Karpas-422 (cell line): ENCODE results near the gene CROCC2. TPM values are rescaled to one million over a fixed set of nuclear protein-coding genes. Genes with fewer than 3 reads are reported as not detected.

Source experiments
- DNase-seq: peaks from one replicate; pipeline ENCODE4 v3.0.0-alpha.2; 2015
- H2AFZ ChIP-seq: fragments of 200-600 bp; sonication (generic); 2 replicates; pipeline ENCODE4 v1.6.1; 2014; ENCODE audit warnings: antibody characterized with exemption, low read length, mixed read lengths
- H3K27ac ChIP-seq: fragments of 200-600 bp; sonication (generic); 2 replicates; pipeline ENCODE4 v1.5.1; 2014; ENCODE audit warnings: mild to moderate bottlenecking, low read length, moderate library complexity
- H3K27me3 ChIP-seq: fragments of 200-600 bp; sonication (generic); 2 replicates; pipeline ENCODE4 v1.6.1; 2014; ENCODE audit warnings: low read length, mixed read lengths
- H3K36me3 ChIP-seq: fragments of 200-600 bp; sonication (generic); 2 replicates; pipeline ENCODE4 v1.6.1; 2014; ENCODE audit warnings: low read length, mixed read lengths; ENCODE audit not compliant: insufficient read depth
- H3K4me1 ChIP-seq: fragments of 200-600 bp; sonication (generic); 2 replicates; pipeline ENCODE4 v1.6.1; 2014; ENCODE audit warnings: mild to moderate bottlenecking, low read length, mixed read lengths
- H3K4me2 ChIP-seq: fragments of 200-600 bp; sonication (generic); 2 replicates; pipeline ENCODE4 v1.6.1; 2014; ENCODE audit warnings: low read length, low read depth, mild to moderate bottlenecking; ENCODE audit not compliant: poor library complexity, severe bottlenecking
- H3K4me3 ChIP-seq: fragments of 200-600 bp; sonication (generic); 2 replicates; pipeline ENCODE4 v1.5.1; 2014; ENCODE audit warnings: mild to moderate bottlenecking, antibody characterized with exemption, low read length, mixed read lengths
- H3K79me2 ChIP-seq: fragments of 200-600 bp; sonication (generic); 2 replicates; pipeline ENCODE4 v1.6.1; 2014; ENCODE audit warnings: mild to moderate bottlenecking, low read length, mixed read lengths
- H3K9ac ChIP-seq: fragments of 200-600 bp; sonication (generic); 2 replicates; pipeline ENCODE4 v1.6.0; 2014; ENCODE audit warnings: low read length
- H3K9me2 ChIP-seq: fragments of 200-600 bp; sonication (generic), shearing (Covaris generic); replicated peaks from 2 replicates; pipeline ENCODE4 v1.6.0; 2014; ENCODE audit warnings: mild to moderate bottlenecking, low read length, moderate library complexity; ENCODE audit not compliant: insufficient read depth
- H3K9me3 ChIP-seq: fragments of 300-700, 200-600 bp; sonication (generic); 2 replicates; pipeline ENCODE4 v1.6.1; 2014; ENCODE audit warnings: low read length, mixed read lengths
- H4K20me1 ChIP-seq: fragments of 200-600 bp; sonication (generic); 2 replicates; pipeline ENCODE4 v1.6.1; 2014; ENCODE audit warnings: mild to moderate bottlenecking, antibody characterized with exemption, low read length, low read depth; ENCODE audit not compliant: insufficient read depth
- total RNA-seq: library from RNA; depleted of rRNA; stranded (reverse); fragments of >200 nt; shearing (Covaris generic); gene quantifications from 2 replicates; pipeline ENCODE4 v1.2.3, GENCODE V29; 2014; ENCODE audit warnings: low replicate concordance

CROCC2 gene
- total RNA-seq, 1 experiment from 2014 or later, result not detected

DNA sequence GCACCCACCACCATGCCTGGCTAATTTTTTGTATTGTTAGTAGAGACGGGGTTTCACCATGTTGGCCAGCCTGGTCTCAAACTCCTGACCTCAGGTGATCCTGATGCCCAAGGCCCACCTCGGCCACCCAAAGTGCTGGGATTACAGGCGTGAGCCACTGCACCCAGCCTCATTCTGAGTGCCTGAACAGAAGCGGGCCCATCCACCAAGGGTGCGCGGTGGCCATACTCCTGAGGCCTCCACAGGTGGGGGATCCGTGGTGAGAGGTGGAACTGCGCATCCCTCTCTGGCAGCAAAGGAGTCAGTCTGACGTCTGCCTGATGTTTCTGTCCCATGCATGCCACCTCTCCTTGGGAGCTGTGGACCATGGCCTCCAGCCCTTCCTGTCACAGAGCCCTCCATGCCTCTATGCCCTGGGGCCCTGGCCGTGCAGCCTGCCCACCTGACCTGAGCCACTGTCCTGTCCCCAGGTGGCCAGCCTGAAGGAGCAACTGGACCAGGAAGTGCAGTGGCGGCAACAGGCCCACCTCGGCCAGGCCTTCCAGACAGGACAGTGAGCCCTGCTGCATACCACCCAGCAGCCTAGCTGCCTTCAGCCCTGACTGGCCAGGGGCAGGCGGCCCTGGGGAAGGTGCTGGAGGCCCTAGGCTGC, 84.7 kb downstream of the CROCC2 start:
- no peaks in the 10 kb centered on the region for H3K9me3 ChIP-seq
- H4K20me1 ChIP-seq, result no peaks in the 10 kb centered on the region
- H3K27ac ChIP-seq, result no peak overlapping the region
- no peaks in the 10 kb centered on the region for H3K36me3 ChIP-seq
- no peak overlapping the region for H2AFZ ChIP-seq
- no peak for DNase-seq
- H3K9ac ChIP-seq, result no peak overlapping the region
- H3K4me3 ChIP-seq, result no peak overlapping the region
- no peaks in the 10 kb centered on the region for H3K79me2 ChIP-seq
- no peaks in the 10 kb centered on the region for H3K9me2 ChIP-seq
- H3K27me3 ChIP-seq, result no peaks in the 10 kb centered on the region
- no peaks in the 10 kb centered on the region for H3K4me1 ChIP-seq
- no peak overlapping the region for H3K4me2 ChIP-seq

DNA sequence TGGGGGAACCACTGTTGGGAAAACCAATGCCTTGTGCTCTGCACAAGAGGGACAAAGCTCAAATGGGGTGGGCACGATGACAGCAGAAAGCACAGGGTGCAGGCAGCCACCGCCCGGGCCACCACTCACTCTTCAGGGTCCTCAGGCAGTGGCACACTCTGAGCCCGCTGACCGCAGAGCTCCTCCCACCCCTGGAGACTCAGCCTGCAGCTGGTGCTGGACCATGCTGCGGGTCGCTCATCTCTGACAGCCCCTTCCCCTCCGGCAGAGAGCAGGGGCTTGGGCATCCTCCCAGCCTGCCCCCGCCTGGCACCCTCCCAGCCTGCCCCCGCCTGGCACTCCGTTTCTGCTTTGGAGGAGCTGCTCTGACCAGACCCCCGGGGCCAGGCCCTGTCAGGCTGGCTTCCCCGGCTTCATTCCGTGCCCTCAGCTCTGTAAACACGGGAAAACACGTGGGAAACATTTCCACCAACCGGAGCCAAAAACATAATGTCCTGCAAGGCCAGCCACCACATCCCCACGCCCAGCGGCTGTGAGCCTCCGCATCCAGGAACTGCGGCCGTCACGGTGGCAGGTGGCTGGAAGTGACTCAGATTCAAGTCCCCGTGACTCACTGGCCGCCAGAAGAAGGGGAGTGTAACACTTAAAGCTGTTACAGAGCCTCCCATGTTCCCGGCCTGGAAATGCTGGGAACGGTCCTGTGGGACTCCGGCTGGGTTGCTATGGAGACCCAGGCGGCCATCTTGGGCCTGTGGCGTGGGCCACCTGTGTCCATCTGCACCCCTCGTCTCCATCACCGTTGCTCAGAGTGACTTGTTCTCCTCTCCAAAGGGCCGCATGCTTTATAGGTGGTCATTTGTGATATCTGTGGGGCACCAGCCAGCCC, 85.5 kb downstream of the CROCC2 start:
- no peak overlapping the region for H3K4me2 ChIP-seq
- H4K20me1 ChIP-seq, result no peaks in the 10 kb centered on the region
- no peaks in the 10 kb centered on the region for H3K27me3 ChIP-seq
- H3K4me3 ChIP-seq, result no peak overlapping the region
- no peak overlapping the region for H3K27ac ChIP-seq
- no peaks in the 10 kb centered on the region for H3K36me3 ChIP-seq
- DNase-seq, result no peak
- no peaks in the 10 kb centered on the region for H3K79me2 ChIP-seq
- no peak overlapping the region for H2AFZ ChIP-seq
- no peak overlapping the region for H3K9ac ChIP-seq
- no peaks in the 10 kb centered on the region for H3K9me2 ChIP-seq
- no peaks in the 10 kb centered on the region for H3K4me1 ChIP-seq
- H3K9me3 ChIP-seq, result no peaks in the 10 kb centered on the region

DNA sequence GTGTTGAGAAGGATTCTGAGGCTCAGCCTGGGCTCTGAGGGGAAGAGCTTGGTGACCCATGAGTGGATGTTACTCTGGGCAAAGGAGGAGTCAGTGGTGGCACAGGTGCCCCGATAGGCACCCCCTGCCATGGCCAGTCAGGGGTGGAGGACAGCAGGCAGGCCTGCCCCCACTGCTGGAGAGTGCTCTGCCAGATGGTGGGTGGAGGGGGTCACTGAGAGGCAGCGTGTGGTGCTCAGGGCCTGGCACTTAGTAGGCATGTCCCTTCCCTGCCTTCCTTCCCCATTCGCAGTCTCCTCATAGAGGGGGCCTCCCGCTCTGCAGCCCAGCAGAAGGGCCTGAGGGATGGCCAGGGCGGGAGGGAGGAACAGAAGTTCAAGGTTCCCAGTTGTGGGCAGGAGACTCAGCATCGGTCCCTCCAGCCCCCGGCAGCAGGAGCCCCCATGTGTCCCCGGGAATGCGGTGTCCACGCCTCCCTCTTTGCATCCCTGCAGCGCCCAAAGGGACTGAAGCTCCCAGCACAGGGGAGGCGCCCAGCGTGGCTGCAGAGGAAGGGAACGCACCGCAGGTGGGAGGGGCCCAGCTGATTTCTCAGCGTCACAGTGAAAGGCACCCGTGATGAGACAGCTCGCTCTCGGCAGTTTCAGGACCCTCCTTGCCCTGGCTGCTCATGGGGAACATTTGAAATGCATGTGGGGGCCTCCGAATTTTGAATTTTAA, 86.6 kb downstream of the CROCC2 start:
- H3K4me1 ChIP-seq, result no peaks in the 10 kb centered on the region
- H3K4me3 ChIP-seq, result no peak overlapping the region
- H3K9me3 ChIP-seq, result no peaks in the 10 kb centered on the region
- no peak overlapping the region for H3K4me2 ChIP-seq
- no peak for DNase-seq
- no peak overlapping the region for H2AFZ ChIP-seq
- no peaks in the 10 kb centered on the region for H3K79me2 ChIP-seq
- H3K36me3 ChIP-seq, result no peaks in the 10 kb centered on the region
- H3K27ac ChIP-seq, result no peak overlapping the region
- no peaks in the 10 kb centered on the region for H3K9me2 ChIP-seq
- H3K27me3 ChIP-seq, result no peaks in the 10 kb centered on the region
- no peaks in the 10 kb centered on the region for H4K20me1 ChIP-seq
- H3K9ac ChIP-seq, result no peak overlapping the region

DNA sequence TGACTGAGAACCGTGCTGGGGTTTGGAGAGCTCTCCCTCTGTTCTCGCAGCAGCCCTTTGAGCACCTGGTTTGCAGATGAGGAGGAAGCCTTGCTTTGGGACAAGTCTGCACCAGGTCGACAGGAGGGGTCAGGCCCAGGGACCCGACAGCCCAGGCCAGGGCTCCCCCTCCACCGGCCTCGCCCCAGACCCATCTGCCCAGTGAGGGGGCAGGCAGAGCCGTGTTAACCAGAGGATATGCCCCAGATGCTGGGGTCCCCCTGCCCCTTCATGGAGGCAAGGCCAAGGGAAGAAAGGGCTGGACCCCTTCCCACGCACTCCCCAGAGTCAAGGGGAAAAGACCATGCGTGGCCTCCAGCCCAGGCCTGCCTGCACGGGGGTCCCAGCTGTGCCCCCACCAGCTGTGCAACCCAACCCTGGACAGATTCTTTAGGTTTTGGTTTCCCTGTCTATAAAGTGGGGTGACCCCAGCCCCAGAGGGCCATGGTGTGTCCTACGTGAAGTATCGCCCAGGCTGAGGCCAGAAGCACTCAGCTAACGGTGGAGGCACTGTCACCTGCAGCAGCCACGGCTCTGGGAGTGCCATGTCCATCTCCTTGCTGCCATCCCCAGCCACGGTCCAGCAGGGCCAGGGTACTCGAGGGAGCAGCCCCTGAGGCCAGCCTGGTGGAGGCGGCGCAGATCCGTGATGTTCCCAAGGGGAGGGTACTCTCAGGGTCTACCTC, 87.5 kb downstream of the CROCC2 start:
- H3K4me1 ChIP-seq, result no peaks in the 10 kb centered on the region
- no peaks in the 10 kb centered on the region for H3K27me3 ChIP-seq
- no peaks in the 10 kb centered on the region for H3K9me2 ChIP-seq
- H3K27ac ChIP-seq, result no peak overlapping the region
- H3K36me3 ChIP-seq, result no peaks in the 10 kb centered on the region
- no peak overlapping the region for H3K9ac ChIP-seq
- no peaks in the 10 kb centered on the region for H3K79me2 ChIP-seq
- no peak overlapping the region for H3K4me2 ChIP-seq
- H3K4me3 ChIP-seq, result no peak overlapping the region
- H2AFZ ChIP-seq, result no peak overlapping the region
- H3K9me3 ChIP-seq, result no peaks in the 10 kb centered on the region
- no peaks in the 10 kb centered on the region for H4K20me1 ChIP-seq
- no peak for DNase-seq

DNA sequence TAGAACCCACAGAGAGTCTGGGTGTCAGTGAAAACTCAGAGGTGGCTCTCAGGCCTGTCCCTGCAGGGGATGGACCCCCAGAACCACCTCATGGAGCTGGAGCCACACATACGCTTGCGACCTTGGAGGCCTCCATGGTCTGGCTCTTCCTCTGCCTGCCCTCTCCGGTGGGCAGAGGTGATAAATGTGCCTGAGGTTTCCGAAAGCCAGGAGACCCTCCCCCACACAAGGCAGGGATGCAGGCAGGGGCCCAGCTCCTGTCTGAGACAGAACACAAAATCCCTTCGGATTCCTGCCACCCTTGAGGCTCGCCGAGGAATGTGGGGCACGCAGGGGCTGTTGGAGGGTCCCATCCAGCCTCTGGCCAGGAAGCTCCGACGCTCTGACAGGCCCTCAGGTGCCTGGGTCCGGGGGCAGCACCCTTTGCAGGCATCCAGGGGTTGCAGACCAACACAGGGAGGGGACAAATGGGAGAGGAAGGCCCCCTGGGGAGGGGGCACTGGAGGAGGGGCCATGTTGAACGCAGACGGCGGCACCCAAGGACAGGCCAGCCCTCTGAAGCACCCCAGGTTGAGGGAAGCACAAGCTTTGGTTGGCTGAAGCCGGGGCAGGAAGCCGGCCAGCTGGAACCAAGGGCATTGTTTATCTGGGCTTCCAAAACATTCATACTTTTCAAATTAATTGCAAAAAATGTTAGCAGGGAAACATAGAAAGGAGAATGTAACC, 88.2 kb downstream of the CROCC2 start:
- Histone ChIP-seq H3K4me2 (no peak overlapping the region), H3K9ac (no peak overlapping the region), H3K79me2 (no peaks in the 10 kb centered on the region), H3K4me3 (no peak overlapping the region), H4K20me1 (no peaks in the 10 kb centered on the region), H3K27ac (no peak overlapping the region), H3K36me3 (no peaks in the 10 kb centered on the region), H3K9me3 (no peaks in the 10 kb centered on the region), H3K27me3 (no peaks in the 10 kb centered on the region), H2AFZ (no peak overlapping the region), H3K4me1 (no peaks in the 10 kb centered on the region), H3K9me2 (no peaks in the 10 kb centered on the region)
- DNase-seq, result no peak

DNA sequence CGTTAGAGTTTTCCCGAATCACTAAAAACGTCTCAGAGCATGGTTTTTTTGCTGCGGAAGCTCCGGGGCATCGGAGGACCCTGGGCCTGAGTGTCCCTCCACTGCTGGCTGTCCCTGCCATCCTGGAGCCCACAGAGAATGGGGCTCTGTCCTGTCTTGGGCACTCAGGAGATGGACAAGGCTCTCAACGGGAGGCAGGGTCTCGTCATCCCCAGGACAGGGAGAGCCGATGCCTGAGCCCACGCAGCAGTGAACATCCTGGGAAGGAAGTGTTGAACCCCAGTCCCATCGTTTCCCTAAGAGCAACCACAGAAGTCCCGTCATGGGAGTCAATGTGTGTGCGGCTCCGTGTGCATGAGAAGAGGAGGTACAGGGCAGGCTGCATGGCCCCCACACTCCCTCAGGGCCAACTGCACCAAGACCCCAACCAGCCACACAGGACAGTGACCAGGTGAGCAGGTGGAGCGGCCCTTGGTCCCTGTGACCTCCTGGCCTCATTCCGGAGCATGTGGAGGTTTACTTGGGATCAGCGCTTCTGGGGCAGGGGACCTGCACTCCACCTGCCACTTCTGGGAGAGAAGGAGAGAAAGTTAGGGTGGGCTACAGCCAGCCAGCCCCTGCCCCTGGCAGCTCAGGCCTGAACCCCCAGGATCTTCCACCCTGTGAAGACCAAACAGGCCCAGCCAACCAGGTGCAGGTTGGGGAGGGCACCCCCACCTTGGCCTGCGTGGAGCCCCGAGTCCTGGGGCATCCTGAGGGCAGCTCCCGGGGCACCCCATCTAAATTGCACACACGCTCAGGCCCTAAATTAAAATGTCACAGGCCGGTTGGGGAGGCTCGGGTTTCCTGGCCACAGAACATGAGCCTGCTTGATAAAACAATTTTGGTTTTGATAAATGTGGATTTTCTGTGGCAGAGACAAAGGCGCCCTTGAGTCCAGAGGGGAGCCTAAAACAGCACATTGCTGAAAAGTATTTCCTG, 89.2 kb downstream of the CROCC2 start:
- Histone ChIP-seq H3K27ac (no peak overlapping the region), H3K9me2 (no peaks in the 10 kb centered on the region), H3K4me2 (no peak overlapping the region), H3K9ac (no peak overlapping the region), H2AFZ (no peak overlapping the region), H3K9me3 (no peaks in the 10 kb centered on the region), H3K4me3 (no peak overlapping the region), H3K27me3 (no peaks in the 10 kb centered on the region), H3K79me2 (no peaks in the 10 kb centered on the region), H3K36me3 (no peaks in the 10 kb centered on the region), H3K4me1 (no peaks in the 10 kb centered on the region), H4K20me1 (no peaks in the 10 kb centered on the region)
- DNase-seq, result no peak
